HepG2 (cell line): ENCODE measurements around the gene GPR61. TPM values are rescaled to one million over a fixed set of nuclear protein-coding genes. Genes with fewer than 3 reads are reported as not detected.

Experiments
- ATAC-seq: fragments of 200-7000 bp; cut with Tn5 transposase; 3 replicates; pipeline ENCODE4 v1.9.1; 2020; ENCODE audit warnings: mild to moderate bottlenecking, moderate library complexity
- BruUV-seq: library from RNA; stranded (reverse); fragments of 400-500 nt; replicated peaks from 2 replicates; lab custom pipeline; 2021; lab: Mats Ljungman, UMichigan
- CTCF ChIA-PET: fragments of 300-600 bp; formaldehyde crosslinking; extraction: SDS; loops from one replicate; lab custom pipeline; 2021; ENCODE audit warnings: low total read pairs, inconsistent platforms, low intra/inter-chr PET ratio; lab: Yijun Ruan, JAX
- POLR2A ChIA-PET: fragments of 350-600 bp; sonication (Branson Sonifier 250); formaldehyde crosslinking; loops from one replicate; lab custom pipeline; 2020; ENCODE audit warnings: antibody characterized with exemption, inconsistent platforms; lab: Yijun Ruan, JAX
- DNase-seq: peaks from one replicate; pipeline ENCODE4 v3.0.0-alpha.2; 2015; ENCODE audit warnings: low spot score
- FAIRE-seq: peaks from 3 replicates; lab custom pipeline; 2011; peaks lifted over from hg19 to GRCh38; lab: Jason Lieb, UNC
- H2AFZ ChIP-seq: one replicate; pipeline ENCODE4 v1.6.1; 2011; ENCODE audit warnings: low read length, inconsistent platforms
- H3K27ac ChIP-seq: fragments of 300-600 bp; 3 replicates; pipeline ENCODE4 v1.8.0; 2011; ENCODE audit warnings: mixed run types, mild to moderate bottlenecking, mixed read lengths, low read length, inconsistent platforms; ENCODE audit not compliant: insufficient read depth; ENCODE audit errors: extremely low read length
- H3K27me3 ChIP-seq, 2 experiments: fragments of 200-600 bp in 1 of 2; 2 replicates in 1 of 2; 3 replicates in 1 of 2; pipeline versions ENCODE4 v1.6.0 to v1.8.0; 2011; ENCODE audit warnings: low read length in 2 of 2, mild to moderate bottlenecking in 2 of 2, moderate library complexity in 2 of 2, inconsistent platforms in 1 of 2; ENCODE audit not compliant: insufficient read depth in 2 of 2, control insufficient read depth in 1 of 2
- H3K36me3 ChIP-seq, 2 experiments: fragments of 200-600 bp in 1 of 2; replicated peaks in 1 of 2; 2 replicates in 1 of 2; 3 replicates in 1 of 2; pipeline versions ENCODE4 v1.5.1 to v1.8.0; 2011; ENCODE audit warnings: low read length in 2 of 2, inconsistent platforms in 1 of 2; ENCODE audit not compliant: insufficient read depth in 2 of 2, control insufficient read depth in 1 of 2
- H3K4me1 ChIP-seq: 2 replicates; pipeline ENCODE4 v1.5.1; 2012; ENCODE audit warnings: low read length, inconsistent platforms; ENCODE audit not compliant: insufficient read depth
- H3K4me2 ChIP-seq: 2 replicates; pipeline ENCODE4 v1.6.0; 2011; ENCODE audit warnings: low read depth, low read length, inconsistent platforms
- H3K4me3 ChIP-seq, 3 experiments: fragments of 200-600 bp in 1 of 3; sonication (generic), shearing (Covaris generic) in 1 of 3; replicated peaks in 1 of 3; 2 replicates each; pipeline ENCODE4 v1.5.1; 2011 to 2016; ENCODE audit warnings: low read length in 3 of 3, inconsistent platforms in 2 of 3, low read depth in 2 of 3, mild to moderate bottlenecking in 2 of 3, control low read depth in 1 of 3, mixed read lengths in 1 of 3; ENCODE audit not compliant: insufficient read depth in 1 of 3
- H3K79me2 ChIP-seq: one replicate; pipeline ENCODE4 v1.6.1; 2011; ENCODE audit warnings: low read length, inconsistent platforms; ENCODE audit not compliant: insufficient read depth
- H3K9ac ChIP-seq: 2 replicates; pipeline ENCODE4 v1.6.0; 2011; ENCODE audit warnings: mild to moderate bottlenecking, low read depth, low read length, inconsistent platforms; ENCODE audit not compliant: insufficient read depth
- H3K9me3 ChIP-seq: 2 replicates; pipeline ENCODE4 v1.5.1; 2012; ENCODE audit warnings: mild to moderate bottlenecking, low read length
- H4K20me1 ChIP-seq: 2 replicates; pipeline ENCODE4 v1.6.0; 2011; ENCODE audit warnings: inconsistent platforms, mild to moderate bottlenecking, low read length, moderate library complexity; ENCODE audit not compliant: insufficient read depth
- ATM ChIP-seq: fragments of 450-650 bp; IDR thresholded peaks from 2 replicates; pipeline ENCODE4 v1.7.1; 2017; ENCODE audit warnings: mild to moderate bottlenecking, borderline replicate concordance
- ATRX ChIP-seq: sonication (generic); formaldehyde crosslinking; IDR thresholded peaks from 2 replicates; pipeline ENCODE4 v1.4.0; 2020; ENCODE audit warnings: missing genetic modification reagents, borderline replicate concordance
- HMG20B ChIP-seq: conservative IDR thresholded peaks from 2 replicates; pipeline ENCODE4 v1.6.1; 2016; ENCODE audit warnings: missing genetic modification reagents, missing compliant biosample characterization
- MBNL3 ChIP-seq: fragments of 250-450 bp; sonication (Bioruptor Pico); conservative IDR thresholded peaks from 2 replicates; pipeline ENCODE4 v1.8.0; 2022; ENCODE audit warnings: mild to moderate bottlenecking, inconsistent platforms
- SMARCE1 ChIP-seq: fragments of 450-650 bp; IDR thresholded peaks from 2 replicates; pipeline ENCODE4 v1.6.1; 2017; ENCODE audit warnings: borderline replicate concordance
- TBP ChIP-seq: sonication (generic); formaldehyde crosslinking; IDR thresholded peaks from 2 replicates; pipeline ENCODE4 v1.5.0; 2020; ENCODE audit warnings: missing genetic modification reagents
- ZFY ChIP-seq: sonication (generic); formaldehyde crosslinking; IDR thresholded peaks from 2 replicates; pipeline ENCODE4 v1.4.0; 2020; ENCODE audit warnings: missing genetic modification reagents
- ZNF264 ChIP-seq: sonication (generic); formaldehyde crosslinking; IDR thresholded peaks from 2 replicates; pipeline ENCODE4 v1.4.0; 2020; ENCODE audit warnings: missing genetic modification reagents
- ZNF558 ChIP-seq: sonication (generic); formaldehyde crosslinking; IDR thresholded peaks from 2 replicates; pipeline ENCODE4 v1.9.0; 2022; ENCODE audit warnings: mild to moderate bottlenecking, missing genetic modification reagents, borderline replicate concordance
- ZNF605 ChIP-seq: sonication (generic); formaldehyde crosslinking; IDR thresholded peaks from 2 replicates; pipeline ENCODE4 v1.8.0; 2022; ENCODE audit warnings: mild to moderate bottlenecking, missing genetic modification reagents
- ZNF660 ChIP-seq: sonication (generic); formaldehyde crosslinking; IDR thresholded peaks from 2 replicates; pipeline ENCODE4 v1.5.1; 2020; ENCODE audit warnings: mild to moderate bottlenecking, low read depth, missing genetic modification reagents, borderline replicate concordance
- WGBS: methylation state at CpG from one replicate; pipeline ENCODE4 v1.1.6; 2017; ENCODE audit warnings: low lambda C conversion rate; 5-methylcytosine and 5-hydroxymethylcytosine counted together
- in situ Hi-C: cut with HindIII; loops from 2 replicates; pipeline ENCODE4 v1.10.0; 2017; ENCODE audit warnings: low pct_unique_long_range_greater_than_20kb; ENCODE audit not compliant: extremely low pct_ligation_motif_present
- intact Hi-C: fragments of 100-400 bp; cut with micrococcal nuclease; formaldehyde crosslinking; loops from one replicate; pipeline ENCODE4 v1.10.0; 2022; ENCODE audit not compliant: unreplicated experiment
- polyA plus RNA-seq, 8 experiments: library from polyadenylated mRNA; depleted of rRNA in 3 of 8; stranded (reverse) in 7 of 8; unstranded in 1 of 8; fragments of >200 nt; fragmentation: Illumina TruSeq in 4 of 8; extraction: Trizol in 4 of 8; gene quantifications; 2 replicates each; pipeline versions ENCODE4 v1.2.1 to v1.2.3, GENCODE V29; 2011 to 2016; ENCODE audit warnings: low read depth in 4 of 8, missing spikeins in 1 of 8, mixed read lengths in 1 of 8; ENCODE audit not compliant: insufficient read depth in 1 of 8
- total RNA-seq, 5 experiments: library from RNA; depleted of rRNA; stranded (reverse); fragments of >200 nt; fragmentation: Illumina TruSeq; extraction: Trizol; gene quantifications; 2 replicates each; pipeline ENCODE4 v1.2.3, GENCODE V29; 2016; ENCODE audit warnings: low read depth in 1 of 5
- TF ChIP-seq, protein P1 (sequence below), 2 experiments: sonication (generic) in 1 of 2; formaldehyde crosslinking in 1 of 2; IDR thresholded peaks; 2 replicates each; pipeline versions ENCODE4 v1.6.1 to v1.9.0; 2014 to 2022; ENCODE audit warnings: antibody characterized with exemption in 1 of 2, borderline replicate concordance in 1 of 2, inconsistent platforms in 1 of 2, low read depth in 1 of 2, missing genetic modification reagents in 1 of 2
- TF ChIP-seq, protein P2 (sequence below): IDR thresholded peaks from 2 replicates; pipeline ENCODE4 v1.6.1; 2016
- TF ChIP-seq, protein P3 (sequence below): sonication (generic); formaldehyde crosslinking; IDR thresholded peaks from 2 replicates; pipeline ENCODE4 v1.5.1; 2020; ENCODE audit warnings: missing genetic modification reagents, mild to moderate bottlenecking, borderline replicate concordance
- TF ChIP-seq, protein P4 (sequence below): sonication (generic); formaldehyde crosslinking; IDR thresholded peaks from 2 replicates; pipeline ENCODE4 v1.5.1; 2020; ENCODE audit warnings: missing genetic modification reagents, mild to moderate bottlenecking, borderline replicate concordance

Gene GPR61
- total and polyA plus RNA-seq, 2 of the 13 experiments (the other 11 are each of a cell fraction or from before 2014, with no cell fraction given), result not detected

DNA sequence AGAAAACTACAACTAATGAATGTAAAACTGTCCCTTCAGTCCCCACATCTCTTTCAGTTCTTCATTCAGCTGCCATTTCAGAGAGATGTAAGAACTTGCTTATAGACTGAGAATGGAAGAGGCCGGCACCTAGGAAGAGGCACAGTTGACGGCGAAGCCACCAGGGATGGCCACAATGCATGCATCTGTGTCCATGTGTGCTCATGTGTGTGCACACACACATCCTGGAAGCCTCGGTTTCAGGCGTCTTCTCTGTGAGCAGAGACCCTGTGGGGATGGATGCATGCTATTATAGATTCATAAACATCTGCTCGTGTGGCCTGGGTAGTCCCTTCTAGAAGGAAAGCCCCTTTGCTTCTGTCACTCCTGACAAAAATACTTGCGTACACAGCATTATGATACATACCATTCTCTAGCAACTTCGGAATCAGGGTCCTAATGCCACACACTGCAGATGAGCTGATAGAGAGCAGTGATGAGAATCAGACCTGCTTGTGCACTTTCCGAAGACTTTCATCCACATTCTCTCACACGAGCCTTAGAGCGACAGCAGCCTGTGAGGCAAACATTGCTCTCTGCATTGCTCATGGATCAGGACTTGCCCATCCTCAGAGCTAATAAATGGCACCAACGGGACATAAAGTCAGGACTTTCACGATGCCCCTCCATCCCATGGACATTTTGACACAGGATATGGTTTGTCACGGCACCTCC lies 12.4 kb upstream of the GPR61 start:
- Histone ChIP-seq H2AFZ (no peak overlapping the region), H4K20me1 (no peaks in the 10 kb centered on the region), H3K27me3 (peaks cover 7 to 66% of the 10 kb centered on the region in 2 experiments; a peak in 4 of 5 replicates), H3K4me3 (no peak overlapping the region), H3K4me2 (no peak overlapping the region), H3K9me3 (no peaks in the 10 kb centered on the region), H3K9ac (no peak overlapping the region), H3K27ac (no peak overlapping the region), H3K36me3 (no peaks in the 10 kb centered on the region), H3K4me1 (peaks cover 6% of the 10 kb centered on the region; the same call in 1 of the 2 replicates), H3K79me2 (no peaks in the 10 kb centered on the region)
- ATAC-seq (no peak), DNase-seq (no peak), FAIRE-seq (no peak)
- in situ Hi-C loops (no loop called here), intact Hi-C loops (no loop called here)
- no TSS peak for BruUV-seq
- POLR2A ChIA-PET, result no interaction called here
- CTCF ChIA-PET, result no interaction called here
- 38% methylated on average over 14 of the region's 14 CpGs for WGBS
- no peak for TF ChIP-seq ZNF264 (CRISPR knock-in tag)
- no peak for TF ChIP-seq ZNF558 (CRISPR knock-in tag)
- no peak for TF ChIP-seq ZNF660
- no peak for TF ChIP-seq ATRX
- TF ChIP-seq, protein P1, sequence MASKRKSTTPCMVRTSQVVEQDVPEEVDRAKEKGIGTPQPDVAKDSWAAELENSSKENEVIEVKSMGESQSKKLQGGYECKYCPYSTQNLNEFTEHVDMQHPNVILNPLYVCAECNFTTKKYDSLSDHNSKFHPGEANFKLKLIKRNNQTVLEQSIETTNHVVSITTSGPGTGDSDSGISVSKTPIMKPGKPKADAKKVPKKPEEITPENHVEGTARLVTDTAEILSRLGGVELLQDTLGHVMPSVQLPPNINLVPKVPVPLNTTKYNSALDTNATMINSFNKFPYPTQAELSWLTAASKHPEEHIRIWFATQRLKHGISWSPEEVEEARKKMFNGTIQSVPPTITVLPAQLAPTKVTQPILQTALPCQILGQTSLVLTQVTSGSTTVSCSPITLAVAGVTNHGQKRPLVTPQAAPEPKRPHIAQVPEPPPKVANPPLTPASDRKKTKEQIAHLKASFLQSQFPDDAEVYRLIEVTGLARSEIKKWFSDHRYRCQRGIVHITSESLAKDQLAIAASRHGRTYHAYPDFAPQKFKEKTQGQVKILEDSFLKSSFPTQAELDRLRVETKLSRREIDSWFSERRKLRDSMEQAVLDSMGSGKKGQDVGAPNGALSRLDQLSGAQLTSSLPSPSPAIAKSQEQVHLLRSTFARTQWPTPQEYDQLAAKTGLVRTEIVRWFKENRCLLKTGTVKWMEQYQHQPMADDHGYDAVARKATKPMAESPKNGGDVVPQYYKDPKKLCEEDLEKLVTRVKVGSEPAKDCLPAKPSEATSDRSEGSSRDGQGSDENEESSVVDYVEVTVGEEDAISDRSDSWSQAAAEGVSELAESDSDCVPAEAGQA (IDR thresholded peaks at IDR 0.05; ENCODE audit: low read depth), result no peak
- TF ChIP-seq, protein P1 (CRISPR knock-in tag; IDR thresholded peaks at IDR 0.05; ENCODE audit: borderline replicate concordance), result no peak
- TF ChIP-seq HMG20B (CRISPR knock-in tag), result no peak
- TF ChIP-seq, protein P2, sequence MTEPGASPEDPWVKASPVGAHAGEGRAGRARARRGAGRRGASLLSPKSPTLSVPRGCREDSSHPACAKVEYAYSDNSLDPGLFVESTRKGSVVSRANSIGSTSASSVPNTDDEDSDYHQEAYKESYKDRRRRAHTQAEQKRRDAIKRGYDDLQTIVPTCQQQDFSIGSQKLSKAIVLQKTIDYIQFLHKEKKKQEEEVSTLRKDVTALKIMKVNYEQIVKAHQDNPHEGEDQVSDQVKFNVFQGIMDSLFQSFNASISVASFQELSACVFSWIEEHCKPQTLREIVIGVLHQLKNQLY, result no peak
- no peak for TF ChIP-seq ATM
- TF ChIP-seq SMARCE1, result no peak
- TF ChIP-seq, protein P3, sequence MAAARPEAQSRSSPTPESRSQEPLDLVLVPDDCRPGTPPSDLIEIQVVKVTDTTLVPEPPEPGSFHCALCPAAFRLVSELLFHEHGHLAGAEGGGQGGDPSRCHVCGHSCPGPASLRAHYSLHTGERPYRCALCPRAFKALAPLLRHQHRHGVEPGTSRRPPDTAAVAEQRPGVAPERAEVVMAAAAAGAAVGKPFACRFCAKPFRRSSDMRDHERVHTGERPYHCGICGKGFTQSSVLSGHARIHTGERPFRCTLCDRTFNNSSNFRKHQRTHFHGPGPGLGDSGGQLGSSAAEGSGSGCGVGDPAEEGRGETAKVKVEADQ (CRISPR knock-in tag), result no peak
- TF ChIP-seq TBP (CRISPR knock-in tag), result no peak
- TF ChIP-seq ZFY (CRISPR knock-in tag), result no peak
- TF ChIP-seq, protein P4, sequence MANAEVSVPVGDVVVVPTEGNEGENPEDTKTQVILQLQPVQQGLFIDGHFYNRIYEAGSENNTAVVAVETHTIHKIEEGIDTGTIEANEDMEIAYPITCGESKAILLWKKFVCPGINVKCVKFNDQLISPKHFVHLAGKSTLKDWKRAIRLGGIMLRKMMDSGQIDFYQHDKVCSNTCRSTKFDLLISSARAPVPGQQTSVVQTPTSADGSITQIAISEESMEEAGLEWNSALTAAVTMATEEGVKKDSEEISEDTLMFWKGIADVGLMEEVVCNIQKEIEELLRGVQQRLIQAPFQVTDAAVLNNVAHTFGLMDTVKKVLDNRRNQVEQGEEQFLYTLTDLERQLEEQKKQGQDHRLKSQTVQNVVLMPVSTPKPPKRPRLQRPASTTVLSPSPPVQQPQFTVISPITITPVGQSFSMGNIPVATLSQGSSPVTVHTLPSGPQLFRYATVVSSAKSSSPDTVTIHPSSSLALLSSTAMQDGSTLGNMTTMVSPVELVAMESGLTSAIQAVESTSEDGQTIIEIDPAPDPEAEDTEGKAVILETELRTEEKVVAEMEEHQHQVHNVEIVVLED (CRISPR knock-in tag), result no peak
- no peak for TF ChIP-seq MBNL3
- no peak for TF ChIP-seq ZNF605 (CRISPR knock-in tag)
